Vagina (tissue), 2 donors: ENCODE results near the gene ACTL8. TPM values are rescaled to one million over a fixed set of nuclear protein-coding genes. Genes with fewer than 3 reads are reported as not detected.

Experiments
- DNase-seq, 2 donors: peaks; one replicate each; pipeline ENCODE4 v3.0.0-alpha.2; 2017; ENCODE audit errors: extremely low spot score in 2 of 2
- H3K27ac ChIP-seq: fragments of 200-600 bp; sonication (generic); one replicate; pipeline ENCODE4 v1.5.1; 2019
- H3K27me3 ChIP-seq: fragments of 200-600 bp; sonication (generic); one replicate; pipeline ENCODE4 v1.5.1; 2019
- H3K36me3 ChIP-seq, 2 donors: fragments of 200-600 bp; sonication (generic); one replicate each; pipeline ENCODE4 v1.5.1; 2017 to 2019
- H3K4me1 ChIP-seq: fragments of 200-600 bp; sonication (generic); one replicate; pipeline ENCODE4 v1.5.1; 2019
- H3K4me3 ChIP-seq, 2 donors: fragments of 200-600 bp; sonication (generic); 1 replicate in 1 of 2; 2 replicates in 1 of 2; pipeline ENCODE4 v1.5.1; 2016 to 2019
- H3K9me3 ChIP-seq: fragments of 200-600 bp; sonication (generic); one replicate; pipeline ENCODE4 v1.5.1; 2019
- CTCF ChIP-seq, 3 experiments: fragments of 450-650 bp in 2 of 3; fragments of 200-600 bp in 1 of 3; sonication (generic) in 1 of 3; IDR thresholded peaks; one replicate each; pipeline ENCODE4 v1.5.1; 2017 to 2019; ENCODE audit warnings: antibody characterized with exemption in 3 of 3, mild to moderate bottlenecking in 2 of 3, moderate library complexity in 2 of 3
- POLR2A ChIP-seq, 2 donors: fragments of 450-650 bp; IDR thresholded peaks; one replicate each; pipeline ENCODE4 v1.6.1; 2017; ENCODE audit warnings: antibody characterized with exemption in 2 of 2, mild to moderate bottlenecking in 2 of 2, moderate library complexity in 2 of 2
- POLR2AphosphoS5 ChIP-seq, 2 donors: sonication (generic); formaldehyde crosslinking; IDR thresholded peaks; one replicate each; pipeline ENCODE4 v1.9.0; 2017; ENCODE audit warnings: antibody characterized with exemption in 2 of 2, mild to moderate bottlenecking in 2 of 2, low read depth in 1 of 2; ENCODE audit not compliant: insufficient read depth in 1 of 2
- intact Hi-C: fragments of 100-400 bp; cut with DNase I; formaldehyde crosslinking; loops from one replicate; pipeline ENCODE4 v1.15.1; 2023
- total RNA-seq: library from RNA; depleted of rRNA; stranded (reverse); fragments of >200 nt; gene quantifications from one replicate; pipeline ENCODE4 v1.2.3, GENCODE V29; 2016

Gene ACTL8
- total RNA-seq, 1 donor from 2014 or later: not detected

GRCh38 chr1:17841944-17842343, 86.8 kb downstream of the ACTL8 start:
- DNase-seq: no peak
- TF ChIP-seq POLR2A (IDR thresholded peaks at IDR 0.05) (no peak), CTCF (IDR thresholded peaks at IDR 0.05) (no peak), POLR2AphosphoS5 (IDR thresholded peaks at IDR 0.05; ENCODE audit: insufficient read depth in 1 of 2, low read depth in 1 of 2) (no peak)

GRCh38 chr1:17842686-17843085, 87.6 kb downstream of the ACTL8 start:
- DNase-seq: no peak
- H3K27me3 ChIP-seq: no peaks in the 10 kb centered on the region

More at GRCh38 chr1:17841944-17842343, 86.8 kb downstream of the ACTL8 start:
- no peaks in the 10 kb centered on the region for H3K36me3 ChIP-seq
- intact Hi-C loops: no loop called here
- no peak overlapping the region for H3K4me3 ChIP-seq
- H3K27me3 ChIP-seq: no peaks in the 10 kb centered on the region
- H3K4me1 ChIP-seq: no peaks in the 10 kb centered on the region
- H3K27ac ChIP-seq: no peak overlapping the region
- no peaks in the 10 kb centered on the region for H3K9me3 ChIP-seq

GRCh38 chr1:17844185-17844826, 89.2 kb downstream of the ACTL8 start:
- DNase-seq: no peak
- Histone ChIP-seq H3K27ac (no peak overlapping the region), H3K4me1 (no peaks in the 10 kb centered on the region), H3K4me3 (no peak overlapping the region), H3K9me3 (no peaks in the 10 kb centered on the region), H3K27me3 (no peaks in the 10 kb centered on the region), H3K36me3 (no peaks in the 10 kb centered on the region)
- TF ChIP-seq POLR2AphosphoS5 (IDR thresholded peaks at IDR 0.05; ENCODE audit: insufficient read depth in 1 of 2, low read depth in 1 of 2) (no peak), CTCF (IDR thresholded peaks at IDR 0.05) (no peak)
- intact Hi-C loops: no loop called here

More at GRCh38 chr1:17842686-17843085, 87.6 kb downstream of the ACTL8 start:
- intact Hi-C loops: no loop called here
- Histone ChIP-seq H3K4me3 (no peak overlapping the region), H3K36me3 (no peaks in the 10 kb centered on the region), H3K4me1 (no peaks in the 10 kb centered on the region), H3K9me3 (no peaks in the 10 kb centered on the region), H3K27ac (no peak overlapping the region)
- TF ChIP-seq CTCF (IDR thresholded peaks at IDR 0.05): no peak
- no peak for TF ChIP-seq POLR2A (IDR thresholded peaks at IDR 0.05)
- no peak for TF ChIP-seq POLR2AphosphoS5 (IDR thresholded peaks at IDR 0.05; ENCODE audit: insufficient read depth in 1 of 2, low read depth in 1 of 2)

- intact Hi-C loops: no loop called here
- H3K4me1 ChIP-seq: no peaks in the 10 kb centered on the region
- no peak for TF ChIP-seq POLR2A (IDR thresholded peaks at IDR 0.05)
- H3K27me3 ChIP-seq: no peaks in the 10 kb centered on the region
- DNase-seq: no peak
- H3K9me3 ChIP-seq: no peaks in the 10 kb centered on the region
- H3K4me3 ChIP-seq: no peak overlapping the region
- H3K36me3 ChIP-seq: no peaks in the 10 kb centered on the region
- H3K27ac ChIP-seq: no peak overlapping the region
These were observed 90.5 kb downstream of the ACTL8 start for GRCh38 chr1:17845583-17845982.

- no peaks in the 10 kb centered on the region for H3K27me3 ChIP-seq
- DNase-seq: no peak
- H3K4me1 ChIP-seq: no peaks in the 10 kb centered on the region
- no peak overlapping the region for H3K4me3 ChIP-seq
- intact Hi-C loops: no loop called here
- H3K27ac ChIP-seq: no peak overlapping the region
- TF ChIP-seq CTCF (IDR thresholded peaks at IDR 0.05) (no peak), POLR2A (IDR thresholded peaks at IDR 0.05) (no peak), POLR2AphosphoS5 (IDR thresholded peaks at IDR 0.05; ENCODE audit: insufficient read depth in 1 of 2, low read depth in 1 of 2) (no peak)
- H3K9me3 ChIP-seq: no peaks in the 10 kb centered on the region
- H3K36me3 ChIP-seq: no peaks in the 10 kb centered on the region
These were observed 91.2 kb downstream of the ACTL8 start for GRCh38 chr1:17846341-17846740.
